ENCODE results near the gene FGF13. TPM values are rescaled to one million over a fixed set of nuclear protein-coding genes. Genes with fewer than 3 reads are reported as not detected.

Gene FGF13
- total and polyA plus RNA-seq, 2 of the 4 experiments (the other 2 are of a cell fraction) = 0.18 TPM; not detected in 1

DNA sequence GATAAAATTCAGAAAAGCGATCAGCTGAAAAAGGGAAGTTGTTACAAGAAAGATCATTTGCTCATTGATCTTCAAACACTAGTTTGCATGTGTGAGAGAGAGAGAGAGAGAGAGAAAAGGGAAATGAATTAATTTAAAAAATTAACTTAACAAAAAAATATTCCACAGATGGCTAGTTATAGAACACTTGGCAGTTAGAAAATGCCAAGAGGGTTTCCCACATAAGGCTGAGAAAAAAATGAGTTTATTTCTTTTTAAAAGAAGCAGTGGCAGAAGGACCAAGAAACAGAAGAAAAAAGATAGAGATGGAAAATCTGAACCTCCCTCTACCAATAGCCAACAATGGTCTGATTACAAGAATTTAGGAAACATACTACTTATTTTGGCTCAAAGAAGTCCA lies 47.1 kb downstream of the FGF13 start:
- in situ Hi-C loops (cut with MboI; ENCODE audit: low sequenced_read_pairs) = no loop called here
- no peak for ATAC-seq (ENCODE audit: low read depth)
- no peak overlapping the region for H3K9ac ChIP-seq (ENCODE audit: low read depth, low read length)
- H3K79me1 ChIP-seq (ENCODE audit: low read depth in 1 of 2, low read length in 2 of 2) = no peaks in the 10 kb centered on the region
- H3K4me1 ChIP-seq (ENCODE audit: control insufficient read depth, insufficient read depth, low read length) = no peaks in the 10 kb centered on the region
- no peak overlapping the region for H4K91ac ChIP-seq (ENCODE audit: insufficient read depth, low read depth, low read length)
- no CpG with 5 or more reads among the region's 1 CpG for WGBS, 2 experiments (ENCODE audit: extremely low coverage in 2 of 2, insufficient read length in 1 of 2)
- no peak overlapping the region for H2BK120ac ChIP-seq (ENCODE audit: low read depth, low read length)
- H2AK5ac ChIP-seq (ENCODE audit: low read depth, low read length) = no peak overlapping the region
- no peaks in the 10 kb centered on the region for H3K9me1 ChIP-seq (ENCODE audit: insufficient read depth, low read length)
- CTCF ChIA-PET = no interaction called here
- no peak overlapping the region for H2BK5ac ChIP-seq (ENCODE audit: low read depth, low read length, poor library complexity, severe bottlenecking)
- no peaks in the 10 kb centered on the region for H4K20me1 ChIP-seq (ENCODE audit: insufficient read depth, low read length)
- BruUV-seq (replicated peaks) = no TSS peak
- intact Hi-C loops (cut with micrococcal nuclease) = no loop called here
- H4K8ac ChIP-seq (ENCODE audit: low read depth in 2 of 2, low read length in 2 of 2) = no peak overlapping the region
- no peak overlapping the region for H2AK9ac ChIP-seq (replicated peaks; ENCODE audit: low read depth, low read length, poor library complexity)
- no peak overlapping the region for H2BK15ac ChIP-seq (ENCODE audit: low read depth, low read length)
- H3K23ac ChIP-seq (ENCODE audit: low read depth, low read length) = no peak overlapping the region
- no peak overlapping the region for H3K27ac ChIP-seq (ENCODE audit: insufficient read depth, low read length)
- no peak overlapping the region for H3K18ac ChIP-seq (ENCODE audit: low read depth, low read length)
- no peak overlapping the region for H4K5ac ChIP-seq (ENCODE audit: low read depth, low read length)
- no peak overlapping the region for H3K4ac ChIP-seq (ENCODE audit: low read depth, low read length)
- H2AFZ ChIP-seq (replicated peaks; ENCODE audit: low read length, poor library complexity) = no peak overlapping the region
- TF ChIP-seq MAFK (IDR thresholded peaks at IDR 0.05; ENCODE audit: low read depth, low read length) (no peak), RAD21 (IDR thresholded peaks at IDR 0.05; ENCODE audit: low read length) (no peak), NFE2L2 (IDR thresholded peaks at IDR 0.05; ENCODE audit: low read depth, low read length) (no peak), POLR2A (IDR thresholded peaks at IDR 0.05; ENCODE audit: low read depth, low read length) (no peak), MAZ (IDR thresholded peaks at IDR 0.05; ENCODE audit: borderline replicate concordance, low read depth, low read length) (no peak), ELK1 (IDR thresholded peaks at IDR 0.05; ENCODE audit: borderline replicate concordance, low read depth, low read length) (no peak), RCOR1 (IDR thresholded peaks at IDR 0.05; ENCODE audit: insufficient replicate concordance, low read length) (no peak), RFX5 (IDR thresholded peaks at IDR 0.05; ENCODE audit: low read depth, low read length) (no peak), CEBPB (IDR thresholded peaks at IDR 0.05; ENCODE audit: low read depth, low read length) (no peak), CHD1 (IDR thresholded peaks at IDR 0.05; ENCODE audit: low read depth, low read length) (no peak)
- TF ChIP-seq, protein P1, sequence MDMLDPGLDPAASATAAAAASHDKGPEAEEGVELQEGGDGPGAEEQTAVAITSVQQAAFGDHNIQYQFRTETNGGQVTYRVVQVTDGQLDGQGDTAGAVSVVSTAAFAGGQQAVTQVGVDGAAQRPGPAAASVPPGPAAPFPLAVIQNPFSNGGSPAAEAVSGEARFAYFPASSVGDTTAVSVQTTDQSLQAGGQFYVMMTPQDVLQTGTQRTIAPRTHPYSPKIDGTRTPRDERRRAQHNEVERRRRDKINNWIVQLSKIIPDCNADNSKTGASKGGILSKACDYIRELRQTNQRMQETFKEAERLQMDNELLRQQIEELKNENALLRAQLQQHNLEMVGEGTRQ (IDR thresholded peaks at IDR 0.05; ENCODE audit: low read depth, low read length) = no peak
- H3K9me3 ChIP-seq (ENCODE audit: control insufficient read depth, insufficient read depth, low read length) = no peaks in the 10 kb centered on the region
- no peak overlapping the region for H3K56ac ChIP-seq (ENCODE audit: extremely low read depth, insufficient read depth, low read length)
- H3K14ac ChIP-seq (replicated peaks; ENCODE audit: low read depth, low read length) = no peak overlapping the region
- no peak overlapping the region for H3K4me2 ChIP-seq (ENCODE audit: low read depth, low read length)
- dilution Hi-C loops (cut with HindIII; ENCODE audit: low sequenced_read_pairs, unreplicated experiment) = no loop called here
- DNase-seq = no peak
- H3K27me3 ChIP-seq (ENCODE audit: control insufficient read depth, insufficient read depth, low read length) = no peaks in the 10 kb centered on the region
- no peak overlapping the region for H3K4me3 ChIP-seq (ENCODE audit: insufficient read depth, low read depth, low read length)
- no peak overlapping the region for H2BK20ac ChIP-seq (ENCODE audit: low read depth, low read length)
- no peaks in the 10 kb centered on the region for H3K36me3 ChIP-seq (ENCODE audit: control insufficient read depth, insufficient read depth, low read length)
- POLR2A ChIA-PET (ENCODE audit: unreplicated experiment) = no interaction called here

All from IMR-90 (cell line).